CD14-positive monocyte (primary cell): ENCODE data around the gene EML4. TPM values are rescaled to one million over a fixed set of nuclear protein-coding genes. Genes with fewer than 3 reads are reported as not detected.

Experiments
- DNase-seq, 3 donors: peaks; one replicate each; pipeline ENCODE4 v3.0.0-alpha.2; 2011 to 2022
- H2AFZ ChIP-seq: 2 replicates; pipeline ENCODE4 v1.6.0; 2012; ENCODE audit warnings: mild to moderate bottlenecking, low read depth, low read length, inconsistent platforms; ENCODE audit not compliant: insufficient read depth, poor library complexity, severe bottlenecking
- H3K27ac ChIP-seq, 2 donors: 1 replicate in 1 of 2; 2 replicates in 1 of 2; pipeline ENCODE4 v1.5.1; 2012 to 2013; ENCODE audit warnings: low read length in 2 of 2, control low read depth in 1 of 2, inconsistent platforms in 1 of 2, low read depth in 1 of 2, mild to moderate bottlenecking in 1 of 2
- H3K27me3 ChIP-seq, 2 donors: one replicate each; pipeline versions ENCODE4 v1.6.0 to v1.6.1; 2011 to 2013; ENCODE audit warnings: low read length in 2 of 2; ENCODE audit not compliant: control insufficient read depth in 2 of 2, insufficient read depth in 2 of 2
- H3K36me3 ChIP-seq, 2 donors: replicated peaks in 1 of 2; 1 replicate in 1 of 2; 2 replicates in 1 of 2; pipeline versions ENCODE4 v1.5.1 to v1.6.1; 2012 to 2013; ENCODE audit warnings: low read length in 2 of 2, control low read depth in 1 of 2, inconsistent platforms in 1 of 2, mild to moderate bottlenecking in 1 of 2; ENCODE audit not compliant: insufficient read depth in 2 of 2, control insufficient read depth in 1 of 2
- H3K4me1 ChIP-seq, 2 donors: 1 replicate in 1 of 2; 2 replicates in 1 of 2; pipeline versions ENCODE4 v1.5.1 to v1.6.1; 2012 to 2013; ENCODE audit warnings: low read length in 2 of 2, control low read depth in 1 of 2, inconsistent platforms in 1 of 2, mild to moderate bottlenecking in 1 of 2, moderate library complexity in 1 of 2; ENCODE audit not compliant: insufficient read depth in 2 of 2, control insufficient read depth in 1 of 2
- H3K4me2 ChIP-seq: replicated peaks from 2 replicates; pipeline ENCODE3; 2012; ENCODE audit warnings: low read length, moderate library complexity, mild to moderate bottlenecking; ENCODE audit not compliant: poor library complexity, severe bottlenecking; ENCODE audit errors: extremely low read depth
- H3K4me3 ChIP-seq, 3 experiments: fragments of 200-600 bp in 1 of 3; sonication (generic) in 1 of 3; replicated peaks in 1 of 3; 1 replicate in 2 of 3; 2 replicates in 1 of 3; pipeline ENCODE4 v1.5.1; 2011 to 2013; ENCODE audit warnings: low read length in 3 of 3, mild to moderate bottlenecking in 3 of 3, control low read depth in 2 of 3, low read depth in 2 of 3, inconsistent platforms in 1 of 3, moderate library complexity in 1 of 3
- H3K79me2 ChIP-seq: 2 replicates; pipeline ENCODE4 v1.6.0; 2012; ENCODE audit warnings: mild to moderate bottlenecking, control low read depth, inconsistent platforms, low read length, moderate library complexity; ENCODE audit not compliant: insufficient read depth
- H3K9ac ChIP-seq: 2 replicates; pipeline ENCODE4 v1.6.0; 2017; ENCODE audit warnings: low read length, mild to moderate bottlenecking; ENCODE audit not compliant: insufficient read depth, poor library complexity, severe bottlenecking
- H3K9me3 ChIP-seq, 2 donors: replicated peaks in 1 of 2; 1 replicate in 1 of 2; 2 replicates in 1 of 2; pipeline versions ENCODE4 v1.5.1 to v1.6.1; 2012 to 2013; ENCODE audit warnings: low read length in 2 of 2, control low read depth in 1 of 2; ENCODE audit not compliant: control insufficient read depth in 1 of 2, insufficient read depth in 1 of 2
- H4K20me1 ChIP-seq: 2 replicates; pipeline ENCODE4 v1.6.0; 2012; ENCODE audit warnings: mild to moderate bottlenecking, low read length, control low read depth, moderate library complexity; ENCODE audit not compliant: insufficient read depth
- H3K27ac Mint-ChIP-seq, 7 donors: one replicate each; pipeline ENCODE4 v1.8.0; 2020; ENCODE audit warnings: mild to moderate bottlenecking in 7 of 7, mixed read lengths in 7 of 7, moderate library complexity in 6 of 7, inconsistent platforms in 2 of 7
- H3K27me3 Mint-ChIP-seq, 3 donors: one replicate each; pipeline ENCODE4 v1.8.0; 2021 to 2022; ENCODE audit warnings: low read depth in 3 of 3, mild to moderate bottlenecking in 3 of 3, mixed read lengths in 3 of 3, moderate library complexity in 3 of 3, inconsistent platforms in 1 of 3
- H3K36me3 Mint-ChIP-seq, 2 donors: one replicate each; pipeline ENCODE4 v1.8.0; 2020; ENCODE audit warnings: mixed read lengths in 2 of 2, inconsistent platforms in 1 of 2, mild to moderate bottlenecking in 1 of 2
- H3K4me1 Mint-ChIP-seq: one replicate; pipeline ENCODE4 v1.8.0; 2020; ENCODE audit warnings: mild to moderate bottlenecking, mixed read lengths
- H3K4me3 Mint-ChIP-seq, 2 donors: one replicate each; pipeline ENCODE4 v1.8.0; 2020; ENCODE audit warnings: mild to moderate bottlenecking in 2 of 2, mixed read lengths in 2 of 2, moderate library complexity in 1 of 2
- H3K9me3 Mint-ChIP-seq, 7 donors: one replicate each; pipeline ENCODE4 v1.8.0; 2020 to 2022; ENCODE audit warnings: mixed read lengths in 7 of 7, mild to moderate bottlenecking in 6 of 7, moderate library complexity in 6 of 7, inconsistent platforms in 2 of 7
- CTCF ChIP-seq: fragments of 200-600 bp; IDR thresholded peaks from one replicate; pipeline ENCODE4 v1.8.0; 2022; ENCODE audit warnings: antibody characterized with exemption, mild to moderate bottlenecking
- WGBS: methylation state at CpG from one replicate; pipeline ENCODE4 v1.1.5; 2013; ENCODE audit warnings: missing lambda C conversion rate; ENCODE audit not compliant: insufficient coverage; 5-methylcytosine and 5-hydroxymethylcytosine counted together
- intact Hi-C, 2 donors: fragments of 100-400 bp; cut with micrococcal nuclease; formaldehyde crosslinking; loops; one replicate each; pipeline versions ENCODE4 v1.15.0 to v1.15.1; 2023
- polyA plus RNA-seq, 3 donors: library from polyadenylated mRNA; depleted of rRNA in 1 of 3; unstranded in 2 of 3; stranded (reverse) in 1 of 3; fragments of 300-500 nt in 2 of 3; fragments of >200 nt in 1 of 3; fragmentation: Illumina TruSeq in 2 of 3; gene quantifications; 1 replicate in 2 of 3; 2 replicates in 1 of 3; pipeline ENCODE4 v1.2.3, GENCODE V29; 2012 to 2021

The EML4 gene
- polyA plus RNA-seq, 3 donors: 11.5 to 24.3 (median 15.0) TPM

DNA sequence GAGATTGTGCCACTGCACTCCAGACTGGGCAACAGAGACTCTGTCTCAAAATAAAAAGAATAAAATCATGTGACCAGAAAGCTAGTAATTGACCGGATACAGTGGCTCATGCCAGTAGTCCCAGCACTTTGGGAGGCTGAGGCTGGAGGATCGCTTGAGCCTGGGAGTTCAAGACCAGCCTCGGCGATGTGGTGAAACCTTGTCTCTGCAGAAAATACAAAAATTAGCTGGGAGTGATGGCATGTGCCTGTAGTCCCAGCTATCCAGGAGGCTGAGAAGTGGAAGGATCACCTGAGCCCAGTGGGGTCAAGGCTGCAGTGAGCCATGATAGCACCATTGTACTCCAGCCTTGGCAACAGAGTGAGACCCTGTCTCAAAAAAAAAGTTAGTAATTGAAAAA is 155.1 kb downstream of the EML4 start:
- Mint-ChIP-seq H3K27ac (peak overlapping the region in 1 of 7 donors; percentile 42), H3K27me3 (no peaks in the 10 kb centered on the region), H3K36me3 (peaks cover 42 to 61% of the 10 kb centered on the region in 2 donors), H3K4me3 (no peak overlapping the region), H3K4me1 (no peaks in the 10 kb centered on the region), H3K9me3 (no peaks in the 10 kb centered on the region)
- no peaks in the 10 kb centered on the region for H4K20me1 ChIP-seq
- no peak overlapping the region for H3K9ac ChIP-seq
- intact Hi-C loops: no loop called here
- 97% methylated on average over 4 of the region's 4 CpGs for WGBS
- H2AFZ ChIP-seq: no peak overlapping the region
- no peaks in the 10 kb centered on the region for H3K9me3 ChIP-seq
- no peaks in the 10 kb centered on the region for H3K27me3 ChIP-seq
- no peak overlapping the region for H3K4me3 ChIP-seq
- H3K27ac ChIP-seq: no peak overlapping the region
- H3K79me2 ChIP-seq: no peaks in the 10 kb centered on the region
- no peak overlapping the region for H3K4me2 ChIP-seq
- DNase-seq: no peak
- TF ChIP-seq CTCF: no peak
- no peaks in the 10 kb centered on the region for H3K4me1 ChIP-seq
- peaks cover 53 to 80% of the 10 kb centered on the region in 2 donors for H3K36me3 ChIP-seq

DNA sequence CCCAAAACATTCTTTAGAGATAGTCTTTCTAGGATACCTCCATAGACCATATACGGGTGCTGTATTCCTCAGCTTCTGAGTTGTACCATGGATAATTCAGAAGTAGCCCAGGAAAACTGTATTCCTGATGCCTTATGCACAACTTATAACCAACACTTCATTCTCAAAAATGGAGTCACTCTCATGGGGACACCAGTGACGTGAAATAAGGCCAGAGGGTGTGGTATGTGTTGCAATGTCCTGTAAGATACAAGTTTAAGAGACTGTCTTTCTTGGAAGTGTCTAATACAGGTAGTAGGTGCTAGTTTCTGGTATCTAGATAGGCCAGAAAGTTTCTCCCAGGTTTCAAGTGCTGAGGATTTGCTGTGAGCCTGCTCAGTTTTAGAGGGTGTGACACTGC is 155.8 kb downstream of the EML4 start:
- Mint-ChIP-seq H3K36me3 (peaks cover 49 to 68% of the 10 kb centered on the region in 2 donors), H3K4me1 (no peaks in the 10 kb centered on the region), H3K9me3 (no peaks in the 10 kb centered on the region), H3K27me3 (no peaks in the 10 kb centered on the region), H3K4me3 (no peak overlapping the region), H3K27ac (no peak overlapping the region)
- Histone ChIP-seq H3K9ac (no peak overlapping the region), H2AFZ (no peak overlapping the region), H3K4me1 (no peaks in the 10 kb centered on the region), H3K4me2 (no peak overlapping the region), H3K79me2 (no peaks in the 10 kb centered on the region), H3K9me3 (no peaks in the 10 kb centered on the region), H3K27me3 (no peaks in the 10 kb centered on the region), H4K20me1 (no peaks in the 10 kb centered on the region), H3K4me3 (no peak overlapping the region), H3K27ac (no peak overlapping the region), H3K36me3 (peaks cover 54 to 82% of the 10 kb centered on the region in 2 donors)
- no peak for TF ChIP-seq CTCF
- intact Hi-C loops: no loop called here
- no peak for DNase-seq
- 50% methylated on average over 2 of the region's 2 CpGs for WGBS
